ENCODE data around the gene SLC25A41. TPM values are rescaled to one million over a fixed set of nuclear protein-coding genes. Genes with fewer than 3 reads are reported as not detected.

Gene SLC25A41
- total and polyA plus RNA-seq, 2 of the 13 experiments (the other 11 are each of a cell fraction or from before 2014, with no cell fraction given), result 0.33 to 0.95 TPM

DNA sequence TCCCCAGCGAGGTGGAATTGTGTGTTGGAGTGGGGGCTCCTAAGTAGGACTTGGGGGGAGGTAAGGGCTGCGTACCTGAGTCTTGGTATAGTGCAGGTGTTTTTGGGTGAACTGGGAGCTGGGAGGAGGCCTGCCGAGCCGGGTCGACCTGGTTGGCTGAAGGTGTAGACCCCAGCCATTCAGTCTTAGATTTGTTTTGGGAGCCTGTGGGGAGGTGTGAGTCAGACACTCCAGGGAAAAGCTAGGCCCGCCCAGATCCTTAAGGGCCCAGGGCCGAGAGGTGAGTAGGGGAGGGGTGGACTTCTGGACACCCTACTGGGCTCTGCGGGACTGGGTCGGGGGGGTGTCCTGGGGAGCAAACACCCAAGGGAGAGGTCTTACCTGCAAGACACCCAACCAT, 31.4 kb upstream of the SLC25A41 start:
- Histone ChIP-seq H4K20me1 (ENCODE audit: insufficient read depth, low read length) (no peaks in the 10 kb centered on the region), H3K4me1 (ENCODE audit: insufficient read depth, low read length) (peaks cover 9% of the 10 kb centered on the region), H3K4me3 (replicated peaks in 1 of 3; ENCODE audit: insufficient read depth in 1 of 3, low read depth in 2 of 3, low read length in 3 of 3) (peak overlapping the region; percentile 81 to 91 (median 89)), H3K79me2 (ENCODE audit: insufficient read depth, low read length) (no peaks in the 10 kb centered on the region), H3K27ac (ENCODE audit: extremely low read length, insufficient read depth, low read length) (peak overlapping the region; percentile 65), H3K9me3 (ENCODE audit: low read length) (no peaks in the 10 kb centered on the region), H3K36me3 (replicated peaks in 1 of 2; ENCODE audit: control insufficient read depth in 1 of 2, insufficient read depth in 2 of 2, low read length in 2 of 2) (no peaks in the 10 kb centered on the region; a peak in 1 of 5 replicates), H3K4me2 (ENCODE audit: low read depth, low read length) (peak overlapping the region; percentile 87), H3K27me3 (ENCODE audit: control insufficient read depth in 1 of 2, insufficient read depth in 2 of 2, low read length in 2 of 2) (no peaks in the 10 kb centered on the region), H3K9ac (ENCODE audit: insufficient read depth, low read depth, low read length) (peak overlapping the region; percentile 85), H2AFZ (ENCODE audit: low read length) (no peak overlapping the region)
- ChIA-PET CTCF (ENCODE audit: low intra/inter-chr PET ratio, low total read pairs) (no interaction called here), POLR2A (interaction anchor here (2.3 kb wide), 1 partner anchor 11 kb away, joined by 13 read pairs; no protein-coding TSS in a partner anchor)
- TF ChIP-seq KAT2B (IDR thresholded peaks at IDR 0.05; ENCODE audit: borderline replicate concordance, low read depth, low read length), result no peak
- TF ChIP-seq, protein P1, sequence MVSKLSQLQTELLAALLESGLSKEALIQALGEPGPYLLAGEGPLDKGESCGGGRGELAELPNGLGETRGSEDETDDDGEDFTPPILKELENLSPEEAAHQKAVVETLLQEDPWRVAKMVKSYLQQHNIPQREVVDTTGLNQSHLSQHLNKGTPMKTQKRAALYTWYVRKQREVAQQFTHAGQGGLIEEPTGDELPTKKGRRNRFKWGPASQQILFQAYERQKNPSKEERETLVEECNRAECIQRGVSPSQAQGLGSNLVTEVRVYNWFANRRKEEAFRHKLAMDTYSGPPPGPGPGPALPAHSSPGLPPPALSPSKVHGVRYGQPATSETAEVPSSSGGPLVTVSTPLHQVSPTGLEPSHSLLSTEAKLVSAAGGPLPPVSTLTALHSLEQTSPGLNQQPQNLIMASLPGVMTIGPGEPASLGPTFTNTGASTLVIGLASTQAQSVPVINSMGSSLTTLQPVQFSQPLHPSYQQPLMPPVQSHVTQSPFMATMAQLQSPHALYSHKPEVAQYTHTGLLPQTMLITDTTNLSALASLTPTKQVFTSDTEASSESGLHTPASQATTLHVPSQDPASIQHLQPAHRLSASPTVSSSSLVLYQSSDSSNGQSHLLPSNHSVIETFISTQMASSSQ (IDR thresholded peaks at IDR 0.05; ENCODE audit: low read depth), result no peak
- TF ChIP-seq, protein P1 (CRISPR knock-in tag; IDR thresholded peaks at IDR 0.05; ENCODE audit: borderline replicate concordance), result no peak
- TF ChIP-seq ZBTB42 (CRISPR knock-in tag; IDR thresholded peaks at IDR 0.05), result 0 out of 2 replicates have a peak, but pooled peaks have one; percentile 1
- TF ChIP-seq, protein P2, sequence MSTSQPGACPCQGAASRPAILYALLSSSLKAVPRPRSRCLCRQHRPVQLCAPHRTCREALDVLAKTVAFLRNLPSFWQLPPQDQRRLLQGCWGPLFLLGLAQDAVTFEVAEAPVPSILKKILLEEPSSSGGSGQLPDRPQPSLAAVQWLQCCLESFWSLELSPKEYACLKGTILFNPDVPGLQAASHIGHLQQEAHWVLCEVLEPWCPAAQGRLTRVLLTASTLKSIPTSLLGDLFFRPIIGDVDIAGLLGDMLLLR (CRISPR knock-in tag; IDR thresholded peaks at IDR 0.05), result no peak
- TF ChIP-seq ZKSCAN1 (IDR thresholded peaks at IDR 0.05; ENCODE audit: low read length), result no peak
- no peak for TF ChIP-seq ZNF777 (CRISPR knock-in tag; IDR thresholded peaks at IDR 0.05)
- no peak for TF ChIP-seq ARNT (IDR thresholded peaks at IDR 0.05)
- 34% methylated on average over 6 of the region's 9 CpGs for WGBS (ENCODE audit: low lambda C conversion rate)
- ATAC-seq (no peak), DNase-seq (ENCODE audit: low spot score) (no peak), FAIRE-seq (no peak)
- BruUV-seq (replicated peaks), result no TSS peak
- in situ Hi-C loops (cut with HindIII; ENCODE audit: extremely low pct_ligation_motif_present, low pct_unique_long_range_greater_than_20kb) (no loop called here), intact Hi-C loops (cut with micrococcal nuclease; ENCODE audit: unreplicated experiment) (no loop called here)

All from HepG2 (cell line).